BLaER1 treated with 17β-estradiol and CSF1 and Interleukin-3, amounts not matched to agents 10 nM and 100 nM (cell line): ENCODE data around the gene FCHSD2.

Source experiments
- H3K27ac ChIP-seq, 11 experiments: shearing (Covaris generic); formaldehyde crosslinking; 2 replicates each; pipeline ENCODE4 v1.8.1; 2022
- H3K27me3 ChIP-seq, 11 experiments: shearing (Covaris generic); formaldehyde crosslinking; 2 replicates each; pipeline ENCODE4 v1.8.1; 2022
- H3K36me3 ChIP-seq, 11 experiments: shearing (Covaris generic); formaldehyde crosslinking; 2 replicates each; pipeline ENCODE4 v1.8.1; 2022
- H3K4me1 ChIP-seq, 10 experiments: shearing (Covaris generic); formaldehyde crosslinking; 2 replicates each; pipeline ENCODE4 v1.8.1; 2022
- H3K4me2 ChIP-seq, 11 experiments: shearing (Covaris generic); formaldehyde crosslinking; 2 replicates each; pipeline ENCODE4 v1.8.1; 2022
- H3K4me3 ChIP-seq, 10 experiments: shearing (Covaris generic); formaldehyde crosslinking; 2 replicates each; pipeline ENCODE4 v1.8.1; 2022
- H3K9ac ChIP-seq, 11 experiments: shearing (Covaris generic); formaldehyde crosslinking; 2 replicates each; pipeline ENCODE4 v1.8.1; 2022
- H3K9me3 ChIP-seq, 11 experiments: shearing (Covaris generic); formaldehyde crosslinking; replicated peaks in 1 of 11; 2 replicates each; pipeline ENCODE4 v1.8.1; 2022
- H4K20me1 ChIP-seq, 11 experiments: shearing (Covaris generic); formaldehyde crosslinking; 2 replicates each; pipeline ENCODE4 v1.8.1; 2022
- Cebpa-rat ChIP-seq, 11 experiments: shearing (Covaris generic); IDR thresholded peaks; 2 replicates each; pipeline ENCODE4 v1.8.1; 2022

The FCHSD2 gene

GRCh38 chr11:72897506-72897905, 244.6 kb downstream of the FCHSD2 start:
- no peak overlapping the region for H3K27ac ChIP-seq
- no peaks in the 10 kb centered on the region for H3K4me1 ChIP-seq
- peaks cover 0 to 59% (median 0%) of the 10 kb centered on the region in 11 experiments; a peak in 3 of 22 replicates for H4K20me1 ChIP-seq
- H3K9ac ChIP-seq, result no peak overlapping the region
- H3K36me3 ChIP-seq, result peaks cover 27 to 100% (median 60%) of the 10 kb centered on the region in 11 experiments
- H3K4me2 ChIP-seq, result no peak overlapping the region
- no peaks in the 10 kb centered on the region for H3K9me3 ChIP-seq
- no peaks in the 10 kb centered on the region for H3K27me3 ChIP-seq
- no peak overlapping the region for H3K4me3 ChIP-seq
- TF ChIP-seq Cebpa-rat (IDR thresholded peaks at IDR 0.05), result no peak

- Histone ChIP-seq H3K4me2 (no peak overlapping the region), H3K4me3 (no peak overlapping the region), H3K4me1 (no peaks in the 10 kb centered on the region), H3K36me3 (peaks cover 26 to 98% (median 53%) of the 10 kb centered on the region in 11 experiments; a peak in 21 of 22 replicates), H3K27ac (no peak overlapping the region), H3K27me3 (no peaks in the 10 kb centered on the region), H3K9ac (no peak overlapping the region), H3K9me3 (no peaks in the 10 kb centered on the region), H4K20me1 (peaks cover 0 to 68% (median 0%) of the 10 kb centered on the region in 11 experiments; a peak in 3 of 22 replicates)
- no peak for TF ChIP-seq Cebpa-rat (IDR thresholded peaks at IDR 0.05)
Measured at GRCh38 chr11:72896431-72896830, 245.7 kb downstream of the FCHSD2 start.

GRCh38 chr11:72890881-72891280, 251.2 kb downstream of the FCHSD2 start:
- peaks cover 48 to 98% (median 62%) of the 10 kb centered on the region in 11 experiments for H3K36me3 ChIP-seq
- no peaks in the 10 kb centered on the region for H3K9me3 ChIP-seq
- H3K4me3 ChIP-seq, result no peak overlapping the region
- no peak overlapping the region for H3K27ac ChIP-seq
- TF ChIP-seq Cebpa-rat (IDR thresholded peaks at IDR 0.05), result no peak
- no peaks in the 10 kb centered on the region for H3K4me1 ChIP-seq
- peaks cover 0 to 82% (median 0%) of the 10 kb centered on the region in 11 experiments; a peak in 2 of 22 replicates for H4K20me1 ChIP-seq
- no peaks in the 10 kb centered on the region for H3K27me3 ChIP-seq
- no peak overlapping the region for H3K4me2 ChIP-seq
- H3K9ac ChIP-seq, result no peak overlapping the region

- Histone ChIP-seq H3K27me3 (no peaks in the 10 kb centered on the region), H3K4me2 (no peak overlapping the region), H3K27ac (no peak overlapping the region), H4K20me1 (peaks cover 0 to 88% (median 0%) of the 10 kb centered on the region in 11 experiments; a peak in 3 of 22 replicates), H3K9me3 (peaks cover 0 to 7% (median 6%) of the 10 kb centered on the region in 11 experiments; a peak in 9 of 22 replicates), H3K9ac (no peak overlapping the region), H3K4me1 (peaks cover 0 to 4% (median 0%) of the 10 kb centered on the region in 10 experiments; a peak in 2 of 20 replicates), H3K36me3 (peaks cover 76 to 100% (median 87%) of the 10 kb centered on the region in 11 experiments), H3K4me3 (no peak overlapping the region)
- no peak for TF ChIP-seq Cebpa-rat (IDR thresholded peaks at IDR 0.05)
Measured at GRCh38 chr11:72886619-72887018, 255.5 kb downstream of the FCHSD2 start.

DNA sequence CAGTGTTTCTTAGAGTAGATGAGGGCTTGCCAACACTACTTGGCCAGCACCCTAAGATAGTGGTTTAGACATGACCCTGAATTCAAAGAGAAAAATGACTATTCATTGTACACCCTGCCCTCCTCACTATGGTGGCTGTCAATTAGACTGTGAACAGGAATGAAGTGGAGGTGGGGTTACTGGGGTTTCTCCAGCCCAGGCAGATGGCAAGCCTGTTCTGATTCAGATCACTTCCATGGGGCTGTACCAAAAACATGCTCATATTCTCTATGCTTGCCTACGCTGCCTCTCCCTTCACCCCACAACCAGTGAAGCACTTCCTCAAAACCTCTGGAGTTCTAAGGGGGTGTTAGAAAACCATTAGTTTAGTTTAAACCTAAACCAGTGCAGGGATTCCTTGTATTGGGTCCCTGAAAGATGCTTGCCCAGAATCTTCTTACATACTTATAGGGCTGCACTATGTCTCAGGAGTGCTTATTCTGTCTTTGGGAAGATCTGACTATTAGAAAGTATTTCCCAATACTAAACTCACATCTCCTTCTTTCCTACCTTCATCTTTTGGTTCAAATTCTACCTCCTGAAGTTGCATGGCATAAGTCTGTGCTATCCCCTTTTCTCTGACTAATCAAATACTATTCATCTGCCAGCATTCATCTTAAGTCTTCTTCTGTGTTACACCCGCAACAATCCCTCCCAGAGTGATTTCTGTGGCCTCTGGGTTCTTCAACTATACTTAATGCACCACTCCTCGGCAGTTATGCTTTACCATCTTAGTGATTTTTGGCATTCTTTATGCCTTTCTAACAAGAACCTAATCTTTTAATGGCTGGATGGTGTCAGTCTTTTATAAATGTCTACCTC, 256.1 kb downstream of the FCHSD2 start:
- Histone ChIP-seq H3K4me3 (no peak overlapping the region), H3K27ac (no peak overlapping the region), H3K27me3 (no peaks in the 10 kb centered on the region), H3K4me1 (peaks cover 0 to 11% (median 0%) of the 10 kb centered on the region in 10 experiments; a peak in 2 of 20 replicates), H3K9ac (no peak overlapping the region), H3K4me2 (no peak overlapping the region), H3K36me3 (peaks cover 82 to 100% (median 91%) of the 10 kb centered on the region in 11 experiments), H3K9me3 (peaks cover 0 to 10% (median 7%) of the 10 kb centered on the region in 11 experiments; a peak in 9 of 22 replicates), H4K20me1 (peaks cover 0 to 88% (median 0%) of the 10 kb centered on the region in 11 experiments; a peak in 3 of 22 replicates)
- no peak for TF ChIP-seq Cebpa-rat (IDR thresholded peaks at IDR 0.05)

GRCh38 chr11:72876147-72876546, 266.0 kb downstream of the FCHSD2 start:
- Histone ChIP-seq H3K27me3 (no peaks in the 10 kb centered on the region), H3K4me1 (0 out of 20 replicates have a peak, but pooled peaks cover 0 to 2% (median 0%) of the 10 kb centered on the region in 10 experiments), H3K36me3 (peaks cover 53 to 100% (median 76%) of the 10 kb centered on the region in 11 experiments), H3K4me2 (no peak overlapping the region), H4K20me1 (peaks cover 0 to 99% (median 0%) of the 10 kb centered on the region in 11 experiments; a peak in 3 of 22 replicates), H3K27ac (no peak overlapping the region), H3K9me3 (peaks cover 0 to 16% (median 4%) of the 10 kb centered on the region in 11 experiments; a peak in 11 of 22 replicates), H3K4me3 (no peak overlapping the region), H3K9ac (no peak overlapping the region)
- TF ChIP-seq Cebpa-rat (IDR thresholded peaks at IDR 0.05), result no peak

DNA sequence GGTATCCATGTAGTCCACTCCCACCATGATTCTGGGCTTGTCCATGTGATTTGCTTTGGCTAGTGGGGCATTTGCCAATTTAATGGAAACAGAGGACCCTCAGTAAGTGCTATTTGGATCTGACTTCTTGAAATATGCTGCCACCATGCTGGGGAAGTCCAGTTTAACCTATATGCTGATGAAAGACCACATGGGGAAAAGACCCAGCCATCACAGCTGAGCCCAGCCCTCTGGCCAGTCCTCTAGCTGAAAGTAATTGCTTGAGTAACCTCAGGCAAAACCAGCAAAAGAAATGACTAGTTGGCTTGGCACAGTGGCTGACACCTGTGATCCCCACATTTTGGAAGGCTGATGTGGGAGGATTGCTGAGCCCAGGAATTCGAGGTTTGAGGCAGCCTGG, 266.4 kb downstream of the FCHSD2 start:
- H3K36me3 ChIP-seq, result peaks cover 56 to 100% (median 77%) of the 10 kb centered on the region in 11 experiments
- no peak for TF ChIP-seq Cebpa-rat (IDR thresholded peaks at IDR 0.05)

GRCh38 chr11:72872012-72872411, 270.1 kb downstream of the FCHSD2 start:
- Histone ChIP-seq H4K20me1 (peaks cover 0 to 98% (median 0%) of the 10 kb centered on the region in 11 experiments; a peak in 2 of 22 replicates), H3K4me3 (no peak overlapping the region), H3K4me2 (no peak overlapping the region), H3K9me3 (peaks cover 0 to 5% (median 0%) of the 10 kb centered on the region in 11 experiments; a peak in 2 of 22 replicates), H3K4me1 (peaks cover 0 to 7% (median 0%) of the 10 kb centered on the region in 10 experiments; a peak in 2 of 20 replicates), H3K36me3 (peaks cover 52 to 100% (median 72%) of the 10 kb centered on the region in 11 experiments), H3K27me3 (no peaks in the 10 kb centered on the region), H3K27ac (no peak overlapping the region), H3K9ac (no peak overlapping the region)
- TF ChIP-seq Cebpa-rat (IDR thresholded peaks at IDR 0.05), result no peak

More for the DNA sequence above, 266.4 kb downstream of the FCHSD2 start:
- H3K4me3 ChIP-seq, result no peak overlapping the region
- H3K9me3 ChIP-seq, result peaks cover 0 to 12% (median 4%) of the 10 kb centered on the region in 11 experiments; a peak in 11 of 22 replicates
- no peak overlapping the region for H3K27ac ChIP-seq
- H3K4me2 ChIP-seq, result no peak overlapping the region
- H4K20me1 ChIP-seq, result peaks cover 0 to 99% (median 0%) of the 10 kb centered on the region in 11 experiments; a peak in 3 of 22 replicates
- H3K27me3 ChIP-seq, result no peaks in the 10 kb centered on the region
- no peaks in the 10 kb centered on the region for H3K4me1 ChIP-seq
- H3K9ac ChIP-seq, result no peak overlapping the region

DNA sequence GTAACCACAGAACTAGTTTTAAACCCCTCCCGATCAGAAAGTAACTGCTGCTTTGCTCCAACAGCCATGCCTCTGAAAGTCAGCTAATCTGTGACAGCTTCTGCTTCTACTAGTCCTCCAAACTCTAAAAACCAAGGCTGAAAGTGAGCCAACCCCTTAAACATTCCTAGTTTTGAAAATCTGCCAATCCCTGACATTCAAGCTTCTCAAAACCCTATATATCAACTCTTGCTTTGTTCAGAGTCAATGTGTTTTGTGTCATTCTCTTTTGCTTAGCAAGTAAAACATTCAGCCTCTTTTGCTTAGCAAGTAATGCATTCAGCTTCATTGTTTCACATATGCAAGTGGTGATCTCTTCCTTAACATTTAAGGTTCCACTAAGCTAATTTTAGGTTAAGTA, 271.0 kb downstream of the FCHSD2 start:
- Histone ChIP-seq H3K9ac (no peak overlapping the region), H3K27me3 (no peaks in the 10 kb centered on the region), H3K36me3 (peaks cover 53 to 100% (median 73%) of the 10 kb centered on the region in 11 experiments), H3K4me2 (no peak overlapping the region), H3K27ac (no peak overlapping the region), H4K20me1 (peaks cover 0 to 98% (median 0%) of the 10 kb centered on the region in 11 experiments; a peak in 2 of 22 replicates), H3K9me3 (peaks cover 0 to 5% (median 0%) of the 10 kb centered on the region in 11 experiments; a peak in 2 of 22 replicates), H3K4me1 (peaks cover 0 to 7% (median 0%) of the 10 kb centered on the region in 10 experiments; a peak in 2 of 20 replicates), H3K4me3 (no peak overlapping the region)
- no peak for TF ChIP-seq Cebpa-rat (IDR thresholded peaks at IDR 0.05)
